ENCODE measurements around the gene PPP1R2B. TPM values are rescaled to one million over a fixed set of nuclear protein-coding genes. Genes with fewer than 3 reads are reported as not detected.
A peak's percentile ranks its signal among the peaks of the same experiment; 100 is the strongest.
"Not testable (repeated sequence)": the region's sequence is repeated elsewhere in the genome, so short reads cannot be mapped to it uniquely, and the experiment has no call there.

PPP1R2B gene
- total RNA-seq, 2 experiments from 2014 or later: not detected

DNA sequence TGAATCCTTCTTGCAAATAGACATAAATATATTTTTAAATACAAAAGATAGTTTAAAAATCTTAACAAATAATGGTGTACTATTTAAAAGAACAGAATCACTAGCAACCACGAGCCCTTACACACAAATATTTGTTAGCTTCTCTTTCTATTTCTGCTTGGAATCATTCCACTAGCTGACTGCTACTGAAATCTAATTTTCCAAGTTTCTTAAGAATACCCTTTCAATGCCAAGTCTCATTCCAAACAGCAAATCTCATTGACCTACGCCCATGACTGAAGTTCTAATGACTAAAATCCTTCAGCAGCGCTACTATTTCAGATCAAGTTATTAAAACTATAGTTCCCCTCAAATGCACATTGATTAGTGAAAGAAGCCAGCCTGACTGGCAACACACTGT is 13.2 kb upstream of the PPP1R2B start:
- Mint-ChIP-seq H3K27ac (no peak overlapping the region), H3K27me3 (peaks cover 20% of the 10 kb centered on the region), H3K4me3 (no peak overlapping the region), H3K9me3 (no peaks in the 10 kb centered on the region), H3K4me1 (peaks cover 7% of the 10 kb centered on the region), H3K36me3 (ENCODE audit: low read depth) (no peaks in the 10 kb centered on the region)
- ChIA-PET POLR2A (no interaction called here), CTCF (interaction anchor here (0.6 to 4.2 kb wide), 5 partner anchors 98 to 305 kb away, joined by 3 to 22 read pairs (median 8); partner anchors contain the start of gene MED7)
- DNase-seq: no peak

- Mint-ChIP-seq H3K27ac (no peak overlapping the region), H3K36me3 (ENCODE audit: low read depth) (no peaks in the 10 kb centered on the region), H3K4me3 (no peak overlapping the region), H3K27me3 (peaks cover 22% of the 10 kb centered on the region), H3K9me3 (no peaks in the 10 kb centered on the region), H3K4me1 (peaks cover 7% of the 10 kb centered on the region)
- no peak for DNase-seq
- POLR2A ChIA-PET: no interaction called here
- CTCF ChIA-PET: no interaction called here
Observed at GRCh38 chr5:156838961-156839360, 11.1 kb upstream of the PPP1R2B start.

DNA sequence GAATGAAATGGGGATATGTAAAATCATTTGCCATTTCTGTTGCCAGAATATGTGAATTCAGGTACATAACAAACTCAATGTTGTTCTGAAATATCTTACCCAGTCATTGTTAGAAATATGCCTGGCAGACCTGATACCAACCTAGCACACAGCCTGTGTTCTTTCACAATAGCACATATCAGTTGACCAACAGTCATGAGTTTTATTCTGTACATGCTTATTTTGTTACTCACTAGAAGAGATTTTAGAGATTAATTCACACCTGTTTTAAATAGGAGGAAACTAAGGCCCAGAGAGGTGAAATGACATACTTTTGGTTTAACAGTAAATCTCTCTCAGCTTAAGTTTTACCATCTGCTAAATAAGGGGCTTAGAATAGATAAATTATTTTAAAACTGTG is 8.4 kb upstream of the PPP1R2B start:
- DNase-seq: no peak
- ChIA-PET CTCF (no interaction called here), POLR2A (no interaction called here)
- Mint-ChIP-seq H3K27me3 (peaks cover 17% of the 10 kb centered on the region), H3K27ac (no peak overlapping the region), H3K4me1 (no peaks in the 10 kb centered on the region), H3K4me3 (no peak overlapping the region), H3K9me3 (no peaks in the 10 kb centered on the region), H3K36me3 (ENCODE audit: low read depth) (no peaks in the 10 kb centered on the region)

DNA sequence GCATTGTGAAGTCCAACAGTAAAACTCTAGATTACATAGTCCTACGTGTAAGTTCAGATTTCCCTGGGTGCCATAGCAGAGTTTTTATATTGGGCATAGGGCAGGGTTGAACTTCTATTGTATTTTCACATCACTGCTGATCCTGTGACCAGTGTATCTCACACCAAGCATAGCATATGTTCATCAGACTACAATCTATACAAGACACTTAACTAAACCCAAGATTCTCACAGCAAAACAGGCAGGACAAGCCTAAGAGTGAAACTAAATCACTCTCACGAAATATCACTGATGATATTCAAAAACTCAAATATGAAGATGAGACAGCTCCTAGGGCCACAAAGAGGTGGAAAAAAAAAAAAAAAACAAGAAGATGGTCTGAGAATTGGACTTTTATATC is 3.2 kb upstream of the PPP1R2B start:
- no peaks in the 10 kb centered on the region for H3K36me3 Mint-ChIP-seq (ENCODE audit: low read depth)
- H3K4me3 Mint-ChIP-seq: no peak overlapping the region
- H3K4me1 Mint-ChIP-seq: no peaks in the 10 kb centered on the region
- CTCF ChIA-PET: no interaction called here
- H3K9me3 Mint-ChIP-seq: peaks cover 3% of the 10 kb centered on the region
- H3K27ac Mint-ChIP-seq: no peak overlapping the region
- no peak for DNase-seq
- POLR2A ChIA-PET: no interaction called here
- H3K27me3 Mint-ChIP-seq: peaks cover 36% of the 10 kb centered on the region

DNA sequence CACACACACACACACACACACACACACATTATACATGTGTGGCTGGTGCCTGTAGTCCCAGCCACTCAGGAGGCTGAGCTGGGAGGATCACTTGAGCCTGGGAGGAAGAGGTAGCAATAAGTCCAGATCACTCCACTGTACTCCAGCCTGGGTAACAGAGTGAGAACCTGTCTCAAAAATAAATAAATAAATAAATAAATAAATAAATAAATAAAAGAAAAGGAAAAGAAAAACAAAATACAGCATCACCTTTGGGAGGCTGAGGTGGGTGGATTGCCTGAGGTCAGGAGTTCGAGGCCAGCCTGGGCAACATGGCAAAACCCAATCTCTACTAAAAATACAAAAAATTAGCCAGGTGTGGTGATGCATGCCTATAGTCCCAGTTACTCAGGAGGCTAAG is 1.6 kb upstream of the PPP1R2B start:
- H3K27me3 Mint-ChIP-seq: peaks cover 37% of the 10 kb centered on the region
- H3K27ac Mint-ChIP-seq; H3K4me3 Mint-ChIP-seq; H3K9me3 Mint-ChIP-seq; H3K4me1 Mint-ChIP-seq; POLR2A ChIA-PET; H3K36me3 Mint-ChIP-seq (ENCODE audit: low read depth); DNase-seq; CTCF ChIA-PET: not testable (repeated sequence)

DNA sequence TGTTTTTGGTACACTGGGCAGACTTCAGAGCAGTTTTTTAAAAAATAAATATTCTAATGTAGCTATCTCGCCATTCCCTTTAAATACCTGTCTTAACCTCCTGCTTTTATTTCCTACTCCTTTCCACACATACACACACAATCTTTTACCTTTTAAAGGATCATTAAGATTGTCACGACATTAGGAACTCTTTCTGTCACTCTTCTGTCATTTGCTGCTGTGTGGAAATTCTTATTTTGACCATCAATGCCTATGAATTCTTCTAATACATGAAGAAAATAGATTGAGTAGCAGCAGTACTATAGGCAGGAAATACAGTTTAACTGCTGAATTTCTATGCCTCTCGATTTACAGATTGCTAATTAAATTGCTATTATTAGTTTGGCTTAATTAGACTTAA is 1.8 kb downstream of the PPP1R2B start:
- H3K27me3 Mint-ChIP-seq: peaks cover 52% of the 10 kb centered on the region
- H3K4me3 Mint-ChIP-seq: no peak overlapping the region
- peaks cover 8% of the 10 kb centered on the region for H3K36me3 Mint-ChIP-seq (ENCODE audit: low read depth)
- peaks cover 17% of the 10 kb centered on the region for H3K9me3 Mint-ChIP-seq
- no peak overlapping the region for H3K27ac Mint-ChIP-seq
- DNase-seq: no peak
- no peaks in the 10 kb centered on the region for H3K4me1 Mint-ChIP-seq
- ChIA-PET POLR2A (no interaction called here), CTCF (no interaction called here)

DNA sequence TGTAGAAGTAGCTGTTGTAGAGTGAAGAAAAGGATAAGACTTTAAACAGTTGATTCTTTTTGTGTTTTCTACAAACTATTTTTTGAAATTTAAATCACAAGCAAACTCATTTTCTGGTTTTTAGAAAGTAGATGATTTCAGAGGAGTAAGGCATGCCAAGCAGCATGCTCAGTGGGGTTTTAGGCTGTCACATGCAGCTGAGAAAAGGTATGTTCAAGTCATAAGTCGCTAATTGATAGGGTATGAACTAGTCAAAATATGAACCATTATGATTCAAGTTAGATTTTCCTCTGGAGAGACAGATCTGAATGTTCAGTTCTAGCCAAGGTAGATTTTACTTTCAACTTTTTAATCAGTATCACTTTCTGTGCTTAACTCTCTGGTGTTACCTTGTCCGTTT is 3.0 kb downstream of the PPP1R2B start:
- H3K36me3 Mint-ChIP-seq (ENCODE audit: low read depth); POLR2A ChIA-PET; CTCF ChIA-PET: not testable (repeated sequence)

DNA sequence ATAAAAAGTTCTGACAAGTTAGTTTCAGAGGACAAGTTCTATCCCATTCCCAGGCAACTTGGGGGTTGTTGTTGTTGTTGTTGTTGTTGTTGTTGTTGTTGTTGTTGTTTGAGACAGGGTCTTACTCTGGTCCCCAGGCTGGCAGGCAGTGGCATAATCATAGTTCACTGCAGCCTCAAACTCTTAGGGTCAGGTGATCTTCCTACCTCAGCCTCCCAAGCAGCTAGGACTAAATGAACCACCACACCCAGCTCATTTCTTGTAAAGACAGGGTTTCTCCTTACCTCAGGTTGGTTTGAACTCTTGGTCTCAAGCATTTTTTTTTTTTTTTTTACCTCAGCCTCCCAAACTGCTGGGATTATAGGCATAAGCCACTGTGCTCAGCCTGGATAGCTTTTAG is 15.3 kb downstream of the PPP1R2B start:
- peaks cover 10% of the 10 kb centered on the region for H3K9me3 Mint-ChIP-seq
- POLR2A ChIA-PET: no interaction called here
- peaks cover 7% of the 10 kb centered on the region for H3K36me3 Mint-ChIP-seq (ENCODE audit: low read depth)
- CTCF ChIA-PET: no interaction called here
- no peak overlapping the region for H3K4me3 Mint-ChIP-seq
- peaks cover 3% of the 10 kb centered on the region for H3K27me3 Mint-ChIP-seq
- H3K4me1 Mint-ChIP-seq: peaks cover 14% of the 10 kb centered on the region
- no peak for DNase-seq
- no peak overlapping the region for H3K27ac Mint-ChIP-seq

More for the DNA sequence above, 3.0 kb downstream of the PPP1R2B start:
- Mint-ChIP-seq H3K27me3 (peaks cover 46% of the 10 kb centered on the region), H3K9me3 (peaks cover 17% of the 10 kb centered on the region)
- not testable (repeated sequence) for H3K4me1 Mint-ChIP-seq, DNase-seq, H3K4me3 Mint-ChIP-seq, H3K27ac Mint-ChIP-seq

DNA sequence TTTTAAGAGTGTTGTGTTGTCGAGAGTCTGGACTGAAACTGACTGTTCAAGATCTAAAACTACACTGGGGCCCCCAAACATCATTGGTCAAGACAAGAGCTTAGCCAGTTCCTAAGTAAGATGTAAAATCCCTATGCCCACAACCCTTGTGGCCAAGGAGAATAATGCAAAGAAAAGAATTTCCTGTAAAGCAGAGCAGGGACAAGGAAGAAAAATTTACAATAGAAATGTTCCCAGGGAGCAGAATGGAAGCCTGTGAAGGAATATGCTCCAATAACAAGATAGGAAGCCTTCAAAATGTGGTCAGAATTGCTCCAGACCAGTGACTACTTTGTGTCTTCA is 20.4 kb downstream of the PPP1R2B start:
- H3K36me3 Mint-ChIP-seq (ENCODE audit: low read depth): peaks cover 13% of the 10 kb centered on the region
- H3K4me3 Mint-ChIP-seq: no peak overlapping the region
- ChIA-PET POLR2A (interaction anchor here (0.6 kb wide), 1 partner anchor 33 kb away, joined by 3 read pairs; no protein-coding TSS in a partner anchor), CTCF (interaction anchor here (1.1 kb wide), 1 partner anchor 11 kb away, joined by 4 read pairs; no protein-coding TSS in a partner anchor)
- peaks cover 11% of the 10 kb centered on the region for H3K27me3 Mint-ChIP-seq
- DNase-seq: no peak
- H3K9me3 Mint-ChIP-seq: peaks cover 18% of the 10 kb centered on the region
- peaks cover 10% of the 10 kb centered on the region for H3K4me1 Mint-ChIP-seq
- no peak overlapping the region for H3K27ac Mint-ChIP-seq

GRCh38 chr5:156871212-156871611 is 21.1 kb downstream of the PPP1R2B start:
- CTCF ChIA-PET: no interaction called here
- Mint-ChIP-seq H3K27ac (no peak overlapping the region), H3K4me1 (peaks cover 10% of the 10 kb centered on the region), H3K27me3 (peaks cover 12% of the 10 kb centered on the region), H3K9me3 (peaks cover 18% of the 10 kb centered on the region), H3K36me3 (ENCODE audit: low read depth) (peaks cover 13% of the 10 kb centered on the region), H3K4me3 (no peak overlapping the region)
- POLR2A ChIA-PET: no interaction called here
- no peak for DNase-seq

DNA sequence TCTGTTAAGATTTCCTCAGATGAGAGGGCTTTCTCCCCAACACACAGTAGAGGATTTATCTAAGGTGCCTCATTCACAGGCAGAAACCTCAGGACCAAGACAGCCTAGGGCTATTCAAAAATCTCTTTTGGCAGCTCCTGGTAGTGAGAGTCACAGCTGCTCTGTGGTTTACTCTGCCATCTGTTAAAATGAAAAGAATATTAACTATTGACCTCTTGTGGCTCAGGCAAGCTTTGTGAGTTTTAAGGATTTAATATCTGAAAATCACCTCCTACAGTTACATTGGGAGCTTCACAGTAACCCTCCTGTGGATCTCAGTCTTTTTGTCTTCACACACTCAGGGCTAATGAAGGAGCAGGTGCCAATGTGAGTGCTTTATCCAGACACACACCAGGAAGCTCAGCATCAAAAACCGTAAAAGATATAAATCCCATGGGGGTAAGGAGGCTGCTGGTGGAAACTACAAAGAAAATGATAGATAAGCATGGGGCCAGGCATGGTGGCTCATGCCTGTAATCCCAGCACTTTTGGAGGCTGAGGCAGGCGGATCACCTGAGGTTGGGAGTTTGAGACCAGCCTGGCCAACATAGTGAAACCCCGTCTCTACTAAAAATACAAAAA is 29.7 kb downstream of the PPP1R2B start:
- CTCF ChIA-PET: no interaction called here
- H3K9me3 Mint-ChIP-seq: no peaks in the 10 kb centered on the region
- peaks cover 29% of the 10 kb centered on the region for H3K27me3 Mint-ChIP-seq
- no peak for DNase-seq
- POLR2A ChIA-PET: no interaction called here
- no peak overlapping the region for H3K27ac Mint-ChIP-seq
- no peaks in the 10 kb centered on the region for H3K4me1 Mint-ChIP-seq
- H3K36me3 Mint-ChIP-seq (ENCODE audit: low read depth): no peaks in the 10 kb centered on the region
- no peak overlapping the region for H3K4me3 Mint-ChIP-seq

GRCh38 chr5:156883316-156883875 is 33.3 kb downstream of the PPP1R2B start:
- POLR2A ChIA-PET: no interaction called here

GRCh38 chr5:156888520-156888919 is 38.4 kb downstream of the PPP1R2B start:
- no peak for DNase-seq
- no peak overlapping the region for H3K4me3 Mint-ChIP-seq
- peaks cover 21% of the 10 kb centered on the region for H3K27me3 Mint-ChIP-seq
- ChIA-PET CTCF (interaction anchor here (0.7 kb wide), 1 partner anchor 22 kb away, joined by 4 read pairs; no protein-coding TSS in a partner anchor), POLR2A (no interaction called here)
- peaks cover 20% of the 10 kb centered on the region for H3K4me1 Mint-ChIP-seq
- peaks cover 7% of the 10 kb centered on the region for H3K36me3 Mint-ChIP-seq (ENCODE audit: low read depth)
- peaks cover 1% of the 10 kb centered on the region for H3K9me3 Mint-ChIP-seq
- H3K27ac Mint-ChIP-seq: no peak overlapping the region

More at GRCh38 chr5:156883316-156883875, 33.3 kb downstream of the PPP1R2B start:
- no peaks in the 10 kb centered on the region for H3K4me1 Mint-ChIP-seq
- CTCF ChIA-PET: no interaction called here
- no peaks in the 10 kb centered on the region for H3K9me3 Mint-ChIP-seq
- no peak overlapping the region for H3K27ac Mint-ChIP-seq
- DNase-seq: no peak
- H3K36me3 Mint-ChIP-seq (ENCODE audit: low read depth): no peaks in the 10 kb centered on the region
- H3K4me3 Mint-ChIP-seq: no peak overlapping the region
- H3K27me3 Mint-ChIP-seq: peaks cover 37% of the 10 kb centered on the region

DNA sequence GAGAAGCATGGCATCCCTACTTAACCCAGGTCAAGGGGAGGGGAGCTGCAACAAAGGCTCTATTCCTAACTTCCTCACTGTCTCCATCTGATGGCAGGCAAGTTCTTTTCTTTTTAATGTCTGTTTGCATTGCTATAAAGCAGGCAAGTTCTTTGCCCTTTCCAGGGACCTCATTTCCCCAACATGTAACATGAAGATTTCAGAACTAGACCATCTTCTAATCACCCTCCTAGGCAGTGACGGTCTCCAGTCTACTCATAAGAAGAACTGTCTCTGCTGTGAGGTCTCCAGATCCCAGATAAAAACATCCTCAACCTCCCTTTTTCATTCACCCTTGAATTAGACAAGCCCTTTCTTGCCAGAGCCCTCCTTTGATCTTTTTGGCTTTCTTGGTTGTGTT is 42.1 kb downstream of the PPP1R2B start:
- Mint-ChIP-seq H3K36me3 (ENCODE audit: low read depth) (peaks cover 13% of the 10 kb centered on the region), H3K4me1 (peaks cover 30% of the 10 kb centered on the region), H3K4me3 (no peak overlapping the region), H3K27me3 (peaks cover 2% of the 10 kb centered on the region), H3K27ac (peak overlapping the region; percentile 19), H3K9me3 (peaks cover 7% of the 10 kb centered on the region)
- CTCF ChIA-PET: interaction anchor here (0.8 to 1.3 kb wide), 3 partner anchors 50 to 240 kb away, joined by 3 to 4 read pairs (median 3); no protein-coding TSS in a partner anchor
- DNase-seq: no peak
- POLR2A ChIA-PET: no interaction called here
